Osteocyte (in vitro differentiated cells): ENCODE measurements around the gene RIMS4. TPM values are rescaled to one million over a fixed set of nuclear protein-coding genes. Genes with fewer than 3 reads are reported as not detected.
A peak's percentile ranks its signal among the peaks of the same experiment; 100 is the strongest.

Experiments
- DNase-seq: peaks from one replicate; pipeline ENCODE4 v3.0.0; 2021; ENCODE audit warnings: mixed read lengths; ENCODE audit not compliant: unreplicated experiment; ENCODE audit errors: extremely low spot score
- H3K27ac Mint-ChIP-seq: one replicate; pipeline ENCODE4 v1.8.0; 2021; ENCODE audit warnings: mild to moderate bottlenecking, mixed read lengths; ENCODE audit not compliant: unreplicated experiment
- H3K27me3 Mint-ChIP-seq: one replicate; pipeline ENCODE4 v1.8.0; 2021; ENCODE audit warnings: mixed read lengths; ENCODE audit not compliant: unreplicated experiment
- H3K36me3 Mint-ChIP-seq: one replicate; pipeline ENCODE4 v1.8.0; 2021; ENCODE audit warnings: mixed read lengths; ENCODE audit not compliant: unreplicated experiment
- H3K4me1 Mint-ChIP-seq: one replicate; pipeline ENCODE4 v1.8.0; 2021; ENCODE audit warnings: mixed read lengths; ENCODE audit not compliant: unreplicated experiment
- H3K4me3 Mint-ChIP-seq: one replicate; pipeline ENCODE4 v1.8.0; 2021; ENCODE audit warnings: mild to moderate bottlenecking, moderate library complexity, mixed read lengths; ENCODE audit not compliant: unreplicated experiment
- H3K9me3 Mint-ChIP-seq: one replicate; pipeline ENCODE4 v1.8.0; 2021; ENCODE audit warnings: mixed read lengths; ENCODE audit not compliant: unreplicated experiment
- CTCF ChIP-seq: fragments of 200-600 bp; sonication (generic); IDR thresholded peaks from 2 replicates; pipeline ENCODE4 v1.5.0; 2021; ENCODE audit warnings: antibody characterized with exemption, mild to moderate bottlenecking, moderate library complexity
- total RNA-seq: library from RNA; stranded (reverse); gene quantifications from 2 replicates; pipeline ENCODE4 v1.2.1, GENCODE V29; 2021

RIMS4 gene
- total RNA-seq, 1 donor from 2014 or later: 0.75 TPM

DNA sequence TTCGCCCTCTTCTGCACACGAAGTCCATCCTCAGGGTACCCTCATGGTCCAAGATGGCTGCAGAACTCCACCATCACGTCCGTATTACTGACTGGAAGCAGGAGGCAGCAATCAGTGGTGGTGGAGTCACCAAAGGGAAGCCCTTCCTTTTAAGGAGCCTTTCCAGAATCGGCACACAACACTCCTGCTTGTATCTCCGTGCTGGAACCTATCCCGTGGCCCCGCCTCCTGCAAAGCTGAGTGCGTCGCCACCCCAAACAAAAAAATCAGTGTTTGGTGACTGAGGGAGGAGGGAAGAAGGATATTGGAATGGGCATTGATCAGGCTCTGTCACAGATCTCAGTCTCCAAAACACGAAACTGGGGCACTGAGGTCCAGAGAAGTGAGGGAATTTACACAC, 101.0 kb downstream of the RIMS4 start:
- no peak for TF ChIP-seq CTCF
- no peak for DNase-seq
- Mint-ChIP-seq H3K36me3 (peaks cover 2% of the 10 kb centered on the region), H3K9me3 (no peaks in the 10 kb centered on the region), H3K4me3 (no peak overlapping the region), H3K27me3 (no peaks in the 10 kb centered on the region), H3K4me1 (peaks cover 68% of the 10 kb centered on the region), H3K27ac (no peak overlapping the region)

GRCh38 chr20:44707018-44707579, 103.2 kb downstream of the RIMS4 start:
- peaks cover 68% of the 10 kb centered on the region for H3K4me1 Mint-ChIP-seq
- no peak for TF ChIP-seq CTCF
- no peaks in the 10 kb centered on the region for H3K9me3 Mint-ChIP-seq
- H3K27me3 Mint-ChIP-seq: no peaks in the 10 kb centered on the region
- no peaks in the 10 kb centered on the region for H3K36me3 Mint-ChIP-seq
- H3K27ac Mint-ChIP-seq: peak overlapping the region; percentile 96
- H3K4me3 Mint-ChIP-seq: no peak overlapping the region
- DNase-seq: no peak

DNA sequence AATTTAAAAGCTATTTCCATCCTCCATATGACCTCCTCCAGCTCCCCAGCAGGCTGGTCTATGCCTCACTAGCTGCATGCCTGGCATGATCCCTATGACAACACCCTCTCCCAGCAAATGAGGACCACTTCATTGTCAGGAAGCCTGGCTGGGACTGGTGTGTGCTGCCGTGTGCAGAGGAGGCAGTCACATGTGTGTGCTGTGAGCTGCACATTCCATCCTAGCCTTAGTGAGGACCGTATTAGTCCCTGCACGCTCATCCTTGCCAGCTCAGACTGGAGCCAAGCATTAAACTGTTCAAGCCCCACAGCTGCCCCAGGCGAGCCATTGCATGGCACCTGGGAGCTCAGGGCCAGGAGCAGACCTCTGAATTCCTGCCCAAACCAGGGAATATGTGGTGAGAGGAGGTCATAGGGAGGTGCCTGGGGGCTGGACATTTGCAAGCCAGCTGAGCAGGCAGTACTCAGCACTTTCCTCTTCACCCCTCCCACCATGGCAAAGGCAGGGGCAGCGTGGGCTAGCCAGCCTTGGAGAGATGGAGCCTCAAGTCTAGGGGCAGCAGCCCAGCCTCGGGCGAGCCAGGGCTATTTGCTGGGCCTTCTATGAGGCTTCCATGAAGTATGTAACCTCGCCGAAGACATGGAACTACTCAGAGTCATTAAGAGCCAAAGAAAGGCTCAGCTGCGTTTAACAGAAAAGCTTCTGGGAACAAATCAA, 103.9 kb downstream of the RIMS4 start:
- no peak for TF ChIP-seq CTCF
- Mint-ChIP-seq H3K9me3 (no peaks in the 10 kb centered on the region), H3K36me3 (no peaks in the 10 kb centered on the region), H3K27me3 (no peaks in the 10 kb centered on the region), H3K27ac (peak overlapping the region; percentile 96), H3K4me3 (no peak overlapping the region), H3K4me1 (peaks cover 67% of the 10 kb centered on the region)
- DNase-seq: peak; percentile 91

GRCh38 chr20:44705364-44706094, 104.8 kb downstream of the RIMS4 start:
- H3K27ac Mint-ChIP-seq: peak overlapping the region; percentile 96
- no peak overlapping the region for H3K4me3 Mint-ChIP-seq
- no peaks in the 10 kb centered on the region for H3K27me3 Mint-ChIP-seq
- DNase-seq: no peak
- TF ChIP-seq CTCF: no peak
- H3K9me3 Mint-ChIP-seq: no peaks in the 10 kb centered on the region
- peaks cover 75% of the 10 kb centered on the region for H3K4me1 Mint-ChIP-seq
- no peaks in the 10 kb centered on the region for H3K36me3 Mint-ChIP-seq

- Mint-ChIP-seq H3K27ac (peak overlapping the region; percentile 96), H3K36me3 (no peaks in the 10 kb centered on the region), H3K9me3 (no peaks in the 10 kb centered on the region), H3K4me3 (no peak overlapping the region), H3K27me3 (no peaks in the 10 kb centered on the region), H3K4me1 (peaks cover 81% of the 10 kb centered on the region)
- no peak for TF ChIP-seq CTCF
- DNase-seq: no peak
Observed at GRCh38 chr20:44704551-44704971, 105.8 kb downstream of the RIMS4 start.
